Mesendoderm (in vitro differentiated cells): ENCODE results near the gene TRPC4.

ENCODE experiments used
- DNase-seq: peaks from one replicate; pipeline ENCODE4 v3.0.0; 2013
- H2AK5ac ChIP-seq: 2 replicates; pipeline ENCODE4 v1.6.1; 2013; ENCODE audit warnings: low read length, inconsistent platforms
- H2BK120ac ChIP-seq: 2 replicates; pipeline ENCODE4 v1.6.1; 2013; ENCODE audit warnings: low read depth, mild to moderate bottlenecking, low read length, moderate library complexity, mixed read lengths
- H2BK15ac ChIP-seq: replicated peaks from 2 replicates; pipeline ENCODE4 v1.6.1; 2013; ENCODE audit warnings: low read depth, mild to moderate bottlenecking, moderate library complexity
- H2BK5ac ChIP-seq: 2 replicates; pipeline ENCODE4 v1.6.1; 2013; ENCODE audit warnings: low read length, inconsistent platforms
- H3K18ac ChIP-seq: 2 replicates; pipeline ENCODE4 v1.6.1; 2013; ENCODE audit warnings: mild to moderate bottlenecking, low read length, mixed read lengths
- H3K23ac ChIP-seq: one replicate; pipeline ENCODE4 v1.6.1; 2013; ENCODE audit warnings: low read length
- H3K27ac ChIP-seq: 2 replicates; pipeline ENCODE4 v1.5.1; 2013; ENCODE audit warnings: low read depth, mild to moderate bottlenecking, inconsistent platforms, low read length, moderate library complexity
- H3K27me3 ChIP-seq: 2 replicates; pipeline ENCODE4 v1.6.1; 2013; ENCODE audit warnings: low read length, control low read depth, mild to moderate bottlenecking, inconsistent platforms; ENCODE audit not compliant: insufficient read depth, poor library complexity
- H3K36me3 ChIP-seq: 2 replicates; pipeline ENCODE4 v1.6.1; 2013; ENCODE audit warnings: low read length, inconsistent platforms; ENCODE audit not compliant: control insufficient read depth, insufficient read depth
- H3K4ac ChIP-seq: one replicate; pipeline ENCODE4 v1.6.1; 2013; ENCODE audit warnings: low read depth, mild to moderate bottlenecking, low read length, moderate library complexity
- H3K4me1 ChIP-seq: 2 replicates; pipeline ENCODE4 v1.6.1; 2013; ENCODE audit warnings: low read depth, low read length, inconsistent platforms; ENCODE audit not compliant: control insufficient read depth
- H3K4me2 ChIP-seq: 2 replicates; pipeline ENCODE4 v1.6.1; 2013; ENCODE audit warnings: low read length
- H3K4me3 ChIP-seq: 2 replicates; pipeline ENCODE4 v1.5.1; 2013; ENCODE audit warnings: mild to moderate bottlenecking, low read length
- H3K56ac ChIP-seq: one replicate; pipeline ENCODE4 v1.6.1; 2013; ENCODE audit warnings: low read length
- H3K79me1 ChIP-seq: 2 replicates; pipeline ENCODE4 v1.6.1; 2013; ENCODE audit warnings: low read length, inconsistent platforms
- H3K79me2 ChIP-seq: 2 replicates; pipeline ENCODE4 v1.6.1; 2013; ENCODE audit warnings: mild to moderate bottlenecking, low read length; ENCODE audit not compliant: control insufficient read depth, insufficient read depth
- H3K9ac ChIP-seq: 2 replicates; pipeline ENCODE4 v1.6.1; 2013; ENCODE audit warnings: low read length, inconsistent platforms
- H4K5ac ChIP-seq: one replicate; pipeline ENCODE4 v1.6.1; 2013; ENCODE audit warnings: low read length
- H4K8ac ChIP-seq: one replicate; pipeline ENCODE4 v1.6.1; 2013; ENCODE audit warnings: low read depth, mild to moderate bottlenecking, control low read depth, low read length, moderate library complexity
- WGBS: extraction: QIAGEN DNeasy Blood & Tissue Kit; methylation state at CpG from one replicate; pipeline ENCODE4 v1.1.7; 2013; ENCODE audit warnings: low lambda C conversion rate, missing lambda C conversion rate; ENCODE audit not compliant: insufficient coverage; ENCODE audit errors: extremely low coverage; 5-methylcytosine and 5-hydroxymethylcytosine counted together

TRPC4 gene

DNA sequence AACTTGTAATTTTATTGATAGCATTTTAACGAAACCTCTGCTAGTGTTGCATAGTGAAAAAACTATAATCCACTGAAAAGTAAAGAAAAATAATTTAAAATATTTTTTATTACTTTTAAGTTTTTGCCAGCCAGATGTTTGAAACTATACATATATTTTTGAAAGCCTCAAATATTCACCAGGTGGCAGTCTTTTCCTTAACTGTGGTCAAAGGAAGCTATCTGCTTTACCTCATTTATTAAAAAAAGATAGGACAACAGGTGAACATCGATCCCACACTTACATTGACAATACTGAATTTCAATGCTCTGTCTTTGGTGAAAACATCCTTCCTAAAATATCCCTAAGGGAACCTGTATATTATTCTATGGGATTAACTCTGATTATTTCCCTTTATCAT, 100.5 kb downstream of the TRPC4 start:
- Histone ChIP-seq H3K27ac (no peak overlapping the region), H3K23ac (no peak overlapping the region), H3K4ac (no peak overlapping the region), H3K18ac (no peak overlapping the region), H4K5ac (no peak overlapping the region), H3K4me3 (no peak overlapping the region), H3K56ac (no peak overlapping the region), H3K36me3 (no peaks in the 10 kb centered on the region), H3K79me1 (no peaks in the 10 kb centered on the region), H4K8ac (no peak overlapping the region), H3K4me1 (no peaks in the 10 kb centered on the region), H3K9ac (no peak overlapping the region), H2BK15ac (no peak overlapping the region), H3K4me2 (no peak overlapping the region), H3K79me2 (no peaks in the 10 kb centered on the region), H3K27me3 (no peaks in the 10 kb centered on the region), H2BK120ac (no peak overlapping the region), H2AK5ac (no peak overlapping the region), H2BK5ac (no peak overlapping the region)
- DNase-seq, result no peak
- no CpG with 5 or more reads among the region's 2 CpGs for WGBS

DNA sequence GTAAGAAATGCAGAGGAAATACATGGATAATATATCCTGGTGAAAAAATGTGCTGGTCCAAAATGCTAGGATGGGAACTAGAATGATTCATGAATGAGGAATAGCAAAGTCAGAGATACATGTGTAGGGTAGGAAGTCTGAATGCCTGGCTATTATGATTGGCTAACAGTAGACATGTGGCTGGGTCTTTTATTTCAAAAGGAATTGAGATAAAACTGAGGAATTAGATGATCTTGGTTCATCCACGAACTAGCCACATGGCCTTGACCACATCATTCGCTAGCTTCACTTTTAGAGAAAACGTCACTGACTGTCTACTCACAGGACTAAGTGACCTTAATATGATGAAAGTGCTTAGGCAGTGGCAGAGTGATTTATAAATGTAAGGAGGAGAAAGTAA, 103.1 kb downstream of the TRPC4 start:
- Histone ChIP-seq H3K27ac (no peak overlapping the region), H3K56ac (no peak overlapping the region), H2AK5ac (no peak overlapping the region), H3K4ac (no peak overlapping the region), H3K36me3 (no peaks in the 10 kb centered on the region), H3K9ac (no peak overlapping the region), H2BK5ac (no peak overlapping the region), H3K79me2 (no peaks in the 10 kb centered on the region), H3K4me2 (no peak overlapping the region), H4K8ac (no peak overlapping the region), H3K4me1 (no peaks in the 10 kb centered on the region), H3K79me1 (no peaks in the 10 kb centered on the region), H4K5ac (no peak overlapping the region), H3K4me3 (no peak overlapping the region), H3K23ac (no peak overlapping the region), H2BK15ac (no peak overlapping the region), H3K27me3 (no peaks in the 10 kb centered on the region), H2BK120ac (no peak overlapping the region), H3K18ac (no peak overlapping the region)
- WGBS, result no CpG with 5 or more reads among the region's 3 CpGs
- DNase-seq, result no peak

DNA sequence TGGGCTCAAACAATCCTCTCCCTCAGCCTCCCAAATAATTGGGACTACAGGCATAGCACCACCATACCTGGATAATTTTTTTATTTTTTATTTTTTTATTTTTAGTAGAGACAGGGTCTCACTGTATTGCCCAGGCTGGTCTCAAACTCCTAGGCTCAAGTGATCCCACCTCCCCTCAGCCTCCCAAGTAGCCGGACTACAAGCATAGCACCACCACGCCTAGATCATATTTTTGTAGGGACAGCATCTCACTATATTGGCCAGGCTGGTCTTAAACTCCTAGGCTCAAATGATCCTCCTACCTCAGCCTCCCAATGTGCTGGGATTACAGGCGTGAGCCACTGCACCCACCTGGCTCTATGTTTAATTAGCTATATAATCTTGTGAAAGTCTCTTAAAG, 114.2 kb downstream of the TRPC4 start:
- H3K27me3 ChIP-seq, result no peaks in the 10 kb centered on the region
- H3K79me1 ChIP-seq, result no peaks in the 10 kb centered on the region
- no CpG with 5 or more reads among the region's 3 CpGs for WGBS
- no peak overlapping the region for H3K18ac ChIP-seq
- H2BK5ac ChIP-seq, result no peak overlapping the region
- DNase-seq, result no peak
- H3K27ac ChIP-seq, result no peak overlapping the region
- no peak overlapping the region for H3K23ac ChIP-seq
- no peak overlapping the region for H3K56ac ChIP-seq
- no peaks in the 10 kb centered on the region for H3K79me2 ChIP-seq
- no peak overlapping the region for H2AK5ac ChIP-seq
- H3K4ac ChIP-seq, result no peak overlapping the region
- H4K8ac ChIP-seq, result no peak overlapping the region
- no peak overlapping the region for H3K4me2 ChIP-seq
- H2BK120ac ChIP-seq, result no peak overlapping the region
- no peak overlapping the region for H3K9ac ChIP-seq
- H4K5ac ChIP-seq, result no peak overlapping the region
- H3K36me3 ChIP-seq, result no peaks in the 10 kb centered on the region
- no peaks in the 10 kb centered on the region for H3K4me1 ChIP-seq
- no peak overlapping the region for H3K4me3 ChIP-seq
- no peak overlapping the region for H2BK15ac ChIP-seq

DNA sequence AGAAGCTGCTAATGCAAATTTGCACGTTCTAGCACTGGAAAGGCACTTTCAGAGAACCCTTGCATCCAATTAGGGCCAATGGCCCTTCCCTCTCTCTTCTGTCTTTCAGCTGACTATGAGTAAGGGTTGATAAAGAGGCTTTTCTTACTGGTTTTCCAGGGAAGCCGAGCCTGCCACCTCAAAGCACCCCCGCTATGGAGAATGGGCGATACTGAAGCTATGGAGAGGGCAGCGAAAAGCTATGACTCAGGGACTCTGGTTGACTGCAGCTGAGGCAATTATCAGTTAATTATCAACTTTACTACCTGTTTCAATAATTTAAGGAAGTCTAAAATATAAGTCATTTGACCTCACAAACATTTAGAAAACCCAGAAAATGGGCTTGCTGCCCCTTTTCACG, 115.8 kb downstream of the TRPC4 start:
- Histone ChIP-seq H3K27me3 (no peaks in the 10 kb centered on the region), H4K5ac (no peak overlapping the region), H3K23ac (no peak overlapping the region), H3K4ac (no peak overlapping the region), H2BK120ac (no peak overlapping the region), H3K4me1 (no peaks in the 10 kb centered on the region), H4K8ac (no peak overlapping the region), H3K56ac (no peak overlapping the region), H3K27ac (no peak overlapping the region), H2AK5ac (no peak overlapping the region), H3K4me2 (no peak overlapping the region), H3K4me3 (no peak overlapping the region), H3K18ac (no peak overlapping the region), H3K36me3 (no peaks in the 10 kb centered on the region), H3K9ac (no peak overlapping the region), H2BK15ac (no peak overlapping the region), H3K79me2 (no peaks in the 10 kb centered on the region), H2BK5ac (no peak overlapping the region), H3K79me1 (no peaks in the 10 kb centered on the region)
- WGBS, result no CpG with 5 or more reads among the region's 6 CpGs
- DNase-seq, result peak; percentile 47

DNA sequence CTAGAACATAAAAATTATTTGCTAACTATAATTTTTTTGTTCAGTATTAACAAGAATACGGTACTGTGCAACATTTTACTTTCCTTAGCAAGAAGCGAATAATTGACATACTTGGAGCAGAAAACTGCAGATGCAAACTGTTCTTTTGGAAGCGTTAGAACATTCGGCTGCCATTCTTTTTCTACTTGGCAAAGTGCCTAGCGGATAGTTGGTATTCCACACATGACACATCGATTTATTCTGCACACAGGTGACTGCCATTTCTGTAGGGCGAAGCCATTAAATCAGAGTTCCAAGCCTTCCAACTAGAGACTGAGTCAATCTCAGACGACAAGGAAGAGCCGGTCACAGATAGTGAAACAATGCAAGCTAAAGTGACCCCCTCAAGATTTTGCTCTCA, 117.4 kb downstream of the TRPC4 start:
- DNase-seq, result no peak
- H2AK5ac ChIP-seq, result no peak overlapping the region
- no peak overlapping the region for H3K9ac ChIP-seq
- H4K8ac ChIP-seq, result no peak overlapping the region
- no peak overlapping the region for H3K56ac ChIP-seq
- no peak overlapping the region for H3K23ac ChIP-seq
- H3K4me2 ChIP-seq, result no peak overlapping the region
- H3K4me3 ChIP-seq, result no peak overlapping the region
- WGBS, result no CpG with 5 or more reads among the region's 9 CpGs
- H2BK15ac ChIP-seq, result no peak overlapping the region
- H3K27ac ChIP-seq, result no peak overlapping the region
- H2BK120ac ChIP-seq, result no peak overlapping the region
- H3K27me3 ChIP-seq, result no peaks in the 10 kb centered on the region
- H2BK5ac ChIP-seq, result no peak overlapping the region
- no peaks in the 10 kb centered on the region for H3K36me3 ChIP-seq
- no peaks in the 10 kb centered on the region for H3K79me1 ChIP-seq
- no peaks in the 10 kb centered on the region for H3K79me2 ChIP-seq
- no peak overlapping the region for H4K5ac ChIP-seq
- H3K4me1 ChIP-seq, result no peaks in the 10 kb centered on the region
- no peak overlapping the region for H3K4ac ChIP-seq
- no peak overlapping the region for H3K18ac ChIP-seq

DNA sequence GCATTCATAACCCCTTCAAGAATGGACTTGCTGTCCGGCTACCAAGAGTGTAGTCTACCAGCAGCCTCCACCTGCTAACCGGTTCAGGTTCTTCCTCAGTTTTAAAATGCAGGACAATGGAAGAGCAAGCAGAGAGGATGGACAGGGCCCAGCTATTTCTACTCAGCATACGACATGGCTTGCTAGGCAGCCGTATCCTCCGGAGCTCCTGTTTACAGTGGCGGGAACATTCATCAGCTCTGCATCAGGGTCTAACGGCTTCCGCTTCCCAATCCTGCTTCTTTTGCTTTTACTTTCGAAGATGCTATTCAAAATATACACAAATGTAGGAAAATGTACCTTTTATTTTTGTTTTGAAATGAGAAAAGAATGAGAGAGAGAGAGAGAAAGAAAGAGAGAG, 118.5 kb downstream of the TRPC4 start:
- Histone ChIP-seq H3K23ac (no peak overlapping the region), H3K36me3 (no peaks in the 10 kb centered on the region), H2BK120ac (no peak overlapping the region), H3K18ac (no peak overlapping the region), H3K56ac (no peak overlapping the region), H2BK15ac (no peak overlapping the region), H2BK5ac (no peak overlapping the region), H3K4ac (no peak overlapping the region), H2AK5ac (no peak overlapping the region), H3K9ac (no peak overlapping the region), H3K4me3 (no peak overlapping the region), H3K4me2 (no peak overlapping the region), H3K79me2 (no peaks in the 10 kb centered on the region), H4K5ac (no peak overlapping the region), H3K27me3 (no peaks in the 10 kb centered on the region), H3K79me1 (no peaks in the 10 kb centered on the region), H4K8ac (no peak overlapping the region), H3K4me1 (no peaks in the 10 kb centered on the region), H3K27ac (no peak overlapping the region)
- no CpG with 5 or more reads among the region's 9 CpGs for WGBS
- no peak for DNase-seq
